Esophagus muscularis mucosa (tissue), 4 donors: ENCODE measurements around the gene GNPDA1. TPM values are rescaled to one million over a fixed set of nuclear protein-coding genes. Genes with fewer than 3 reads are reported as not detected.

Experiments used
- DNase-seq: peaks from one replicate; pipeline ENCODE4 v3.0.0-alpha.2; 2017; ENCODE audit errors: extremely low spot score
- H3K27ac ChIP-seq, 4 donors: fragments of 200-600 bp; sonication (generic); replicated peaks in 1 of 4; 1 replicate in 3 of 4; 2 replicates in 1 of 4; pipeline ENCODE4 v1.5.1; 2016 to 2019; ENCODE audit warnings: mild to moderate bottlenecking in 1 of 4
- H3K27me3 ChIP-seq, 4 donors: fragments of 200-600 bp; sonication (generic); one replicate each; pipeline versions ENCODE4 v1.5.1 to v1.6.0; 2016 to 2019
- H3K36me3 ChIP-seq, 4 donors: fragments of 200-600 bp; sonication (generic); one replicate each; pipeline ENCODE4 v1.5.1; 2016 to 2019
- H3K4me1 ChIP-seq, 4 donors: fragments of 200-600 bp; sonication (generic); one replicate each; pipeline ENCODE4 v1.5.1; 2016 to 2019
- H3K4me3 ChIP-seq, 4 donors: fragments of 200-600 bp; sonication (generic); 1 replicate in 2 of 4; 2 replicates in 2 of 4; pipeline ENCODE4 v1.5.1; 2016 to 2019; ENCODE audit warnings: mild to moderate bottlenecking in 4 of 4, moderate library complexity in 1 of 4
- H3K9me3 ChIP-seq, 4 donors: fragments of 200-600 bp; sonication (generic); 1 replicate in 3 of 4; 2 replicates in 1 of 4; pipeline ENCODE4 v1.5.1; 2016 to 2019
- CTCF ChIP-seq, 3 experiments: fragments of 200-600 bp in 2 of 3; fragments of 450-650 bp in 1 of 3; sonication (generic) in 2 of 3; IDR thresholded peaks; one replicate each; pipeline ENCODE4 v1.5.1; 2017 to 2019; ENCODE audit warnings: antibody characterized with exemption in 3 of 3, mild to moderate bottlenecking in 2 of 3, moderate library complexity in 1 of 3
- EP300 ChIP-seq: sonication (generic); formaldehyde crosslinking; IDR thresholded peaks from one replicate; pipeline ENCODE4 v1.6.1; 2017; ENCODE audit warnings: antibody characterized with exemption
- POLR2A ChIP-seq: fragments of 450-650 bp; IDR thresholded peaks from one replicate; pipeline ENCODE4 v1.6.1; 2017; ENCODE audit warnings: antibody characterized with exemption, moderate library complexity, mild to moderate bottlenecking, low read depth
- POLR2AphosphoS5 ChIP-seq, 2 donors: sonication (generic); formaldehyde crosslinking; IDR thresholded peaks; one replicate each; pipeline ENCODE4 v1.6.1; 2017; ENCODE audit warnings: antibody characterized with exemption in 2 of 2
- WGBS: methylation state at CpG from one replicate; pipeline ENCODE4 v1.1.5; 2018; 5-methylcytosine and 5-hydroxymethylcytosine counted together
- intact Hi-C: fragments of 100-400 bp; cut with DNase I; formaldehyde crosslinking; loops from one replicate; pipeline ENCODE4 v1.15.1; 2023
- total RNA-seq, 4 donors: library from RNA; depleted of rRNA; stranded (reverse); fragments of >200 nt; gene quantifications; one replicate each; pipeline versions ENCODE4 v1.1.0 to v1.2.1, GENCODE V29; 2016

Gene GNPDA1
- 10 to 100 TPM; 19.5 to 52.4 (median 35.4) TPM for total RNA-seq

- intact Hi-C loops = no loop called here
- peak in 2 of 3 experiments; percentile 32 to 37 for TF ChIP-seq CTCF (IDR thresholded peaks at IDR 0.05)
- TF ChIP-seq POLR2A = no peak
- peak; percentile 63 to 65 for TF ChIP-seq POLR2AphosphoS5 (IDR thresholded peaks at IDR 0.05)
- no peak for TF ChIP-seq EP300
- peak within 1 kb of the TSS; percentile 74 to 90 (median 86) for H3K4me3 ChIP-seq
- peaks cover 0 to 20% (median 2%) of the 10 kb centered on the region in 4 donors for H3K36me3 ChIP-seq
- H3K27me3 ChIP-seq = no peaks in the 10 kb centered on the region
- H3K27ac ChIP-seq = peak within 1 kb of the TSS; percentile 85 to 91 (median 86)
- WGBS = 2% methylated on average over 6 of the region's 58 CpGs
- DNase-seq = peak; percentile 94
- H3K9me3 ChIP-seq = no peaks in the 10 kb centered on the region
- peaks cover 8 to 42% (median 29%) of the 10 kb centered on the region in 4 donors for H3K4me1 ChIP-seq
Measured at GRCh38 chr5:142012792-142013388, at the start of gene GNPDA1. GNPDA1 (minus strand) TSS chr5:142013027; CDS start chr5:142012035, 992 bp downstream.

GRCh38 chr5:142059304-142059940 lies 46.6 kb upstream of the GNPDA1 start:
- H3K4me3 ChIP-seq = no peak overlapping the region
- TF ChIP-seq POLR2A (no peak), CTCF (IDR thresholded peaks at IDR 0.05) (no peak), POLR2AphosphoS5 (IDR thresholded peaks at IDR 0.05) (no peak), EP300 (no peak)
- intact Hi-C loops = no loop called here
- H3K27ac ChIP-seq = no peak overlapping the region
- H3K9me3 ChIP-seq = no peaks in the 10 kb centered on the region
- H3K4me1 ChIP-seq = peaks cover 3 to 17% (median 11%) of the 10 kb centered on the region in 4 donors
- no peaks in the 10 kb centered on the region for H3K36me3 ChIP-seq
- H3K27me3 ChIP-seq = no peaks in the 10 kb centered on the region
- DNase-seq = no peak
- 81% methylated on average over 1 of the region's 1 CpG for WGBS

GRCh38 chr5:142057697-142058056 lies 44.9 kb upstream of the GNPDA1 start:
- no peaks in the 10 kb centered on the region for H3K9me3 ChIP-seq
- H3K27me3 ChIP-seq = no peaks in the 10 kb centered on the region
- H3K4me1 ChIP-seq = peaks cover 3 to 7% (median 4%) of the 10 kb centered on the region in 4 donors
- no peak overlapping the region for H3K4me3 ChIP-seq
- no peak for DNase-seq
- no peak overlapping the region for H3K27ac ChIP-seq
- no peak for TF ChIP-seq CTCF (IDR thresholded peaks at IDR 0.05)
- TF ChIP-seq POLR2AphosphoS5 (IDR thresholded peaks at IDR 0.05) = no peak
- TF ChIP-seq POLR2A = no peak
- TF ChIP-seq EP300 = no peak
- H3K36me3 ChIP-seq = no peaks in the 10 kb centered on the region
- intact Hi-C loops = no loop called here

- H3K27me3 ChIP-seq = no peaks in the 10 kb centered on the region
- no peak overlapping the region for H3K27ac ChIP-seq
- H3K4me1 ChIP-seq = peaks cover 3 to 7% (median 4%) of the 10 kb centered on the region in 4 donors
- DNase-seq = no peak
- H3K4me3 ChIP-seq = no peak overlapping the region
- intact Hi-C loops = no loop called here
- TF ChIP-seq POLR2AphosphoS5 (IDR thresholded peaks at IDR 0.05) (no peak), POLR2A (no peak), EP300 (no peak), CTCF (IDR thresholded peaks at IDR 0.05) (no peak)
- no peaks in the 10 kb centered on the region for H3K9me3 ChIP-seq
- no peaks in the 10 kb centered on the region for H3K36me3 ChIP-seq
- WGBS = 81% methylated on average over 5 of the region's 5 CpGs
Measured at GRCh38 chr5:142056816-142057696, 44.2 kb upstream of the GNPDA1 start.
